HepG2 (cell line): Measurements from ENCODE around the gene MTHFD1. TPM values are rescaled to one million over a fixed set of nuclear protein-coding genes. Genes with fewer than 3 reads are reported as not detected.
A peak's percentile ranks its signal among the peaks of the same experiment; 100 is the strongest.

Experiments
- ARID3A ChIP-seq: IDR thresholded peaks from 2 replicates; pipeline ENCODE4 v1.6.1; 2012; ENCODE audit warnings: low read depth, low read length, improper control_type of control experiment
- ATRX ChIP-seq: sonication (generic); formaldehyde crosslinking; IDR thresholded peaks from 2 replicates; pipeline ENCODE4 v1.4.0; 2020; ENCODE audit warnings: missing genetic modification reagents, borderline replicate concordance
- HCFC1 ChIP-seq: fragments of 150-350 bp; IDR thresholded peaks from 2 replicates; pipeline ENCODE4 v1.6.1; 2014; ENCODE audit warnings: low read depth, low read length
- HDAC2 ChIP-seq: sonication (generic); formaldehyde crosslinking; IDR thresholded peaks from 2 replicates; pipeline ENCODE4 v1.4.0; 2020; ENCODE audit warnings: missing genetic modification reagents
- MAX ChIP-seq: IDR thresholded peaks from 2 replicates; pipeline ENCODE4 v1.6.1; 2012; ENCODE audit warnings: inconsistent platforms
- NFKB2 ChIP-seq: sonication (generic); formaldehyde crosslinking; IDR thresholded peaks from 2 replicates; pipeline ENCODE4 v1.4.0; 2020; ENCODE audit warnings: missing genetic modification reagents, borderline replicate concordance
- PBX3 ChIP-seq: sonication (generic); formaldehyde crosslinking; IDR thresholded peaks from 2 replicates; pipeline ENCODE4 v1.8.1; 2023; ENCODE audit warnings: missing genetic modification reagents, inconsistent platforms, borderline replicate concordance
- TCF12 ChIP-seq, 2 experiments: fragments of 450-650 bp in 1 of 2; sonication (generic) in 1 of 2; formaldehyde crosslinking in 1 of 2; IDR thresholded peaks; 2 replicates each; pipeline versions ENCODE4 v1.6.1 to v1.8.0; 2017 to 2022; ENCODE audit warnings: antibody characterized with exemption in 1 of 2, mild to moderate bottlenecking in 1 of 2, missing genetic modification reagents in 1 of 2, moderate library complexity in 1 of 2
- THAP11 ChIP-seq: IDR thresholded peaks from 2 replicates; pipeline ENCODE4 v1.6.1; 2016; ENCODE audit warnings: missing biosample characterization, missing genetic modification reagents
- ZBTB4 ChIP-seq: sonication (generic); formaldehyde crosslinking; IDR thresholded peaks from 2 replicates; pipeline ENCODE4 v1.4.0; 2020; ENCODE audit warnings: missing genetic modification reagents, mild to moderate bottlenecking, borderline replicate concordance
- ZBTB42 ChIP-seq: sonication (generic); formaldehyde crosslinking; IDR thresholded peaks from 2 replicates; pipeline ENCODE4 v1.5.0; 2020; ENCODE audit warnings: mild to moderate bottlenecking, missing genetic modification reagents
- ZFP82 ChIP-seq: sonication (generic); formaldehyde crosslinking; IDR thresholded peaks from 2 replicates; pipeline ENCODE4 v1.5.1; 2020; ENCODE audit warnings: mild to moderate bottlenecking, missing genetic modification reagents, borderline replicate concordance
- ZHX2 ChIP-seq, 2 experiments: sonication (generic) in 1 of 2; formaldehyde crosslinking in 1 of 2; IDR thresholded peaks; 2 replicates each; pipeline versions ENCODE4 v1.6.1 to v1.9.0; 2014 to 2022; ENCODE audit warnings: antibody characterized with exemption in 1 of 2, borderline replicate concordance in 1 of 2, inconsistent platforms in 1 of 2, low read depth in 1 of 2, missing genetic modification reagents in 1 of 2
- ZNF326 ChIP-seq: sonication (generic); formaldehyde crosslinking; IDR thresholded peaks from 2 replicates; pipeline ENCODE4 v1.4.0; 2020; ENCODE audit warnings: missing genetic modification reagents, borderline replicate concordance
- ZNF367 ChIP-seq: sonication (generic); formaldehyde crosslinking; IDR thresholded peaks from 2 replicates; pipeline ENCODE4 v1.4.0; 2020; ENCODE audit warnings: missing genetic modification reagents, borderline replicate concordance
- ZNF569 ChIP-seq: sonication (generic); formaldehyde crosslinking; IDR thresholded peaks from 2 replicates; pipeline ENCODE4 v1.5.0; 2020; ENCODE audit warnings: mild to moderate bottlenecking, missing genetic modification reagents, moderate library complexity, borderline replicate concordance
- polyA plus RNA-seq, 8 experiments: library from polyadenylated mRNA; depleted of rRNA in 3 of 8; stranded (reverse) in 7 of 8; unstranded in 1 of 8; fragments of >200 nt; fragmentation: Illumina TruSeq in 4 of 8; extraction: Trizol in 4 of 8; gene quantifications; 2 replicates each; pipeline versions ENCODE4 v1.2.1 to v1.2.3, GENCODE V29; 2011 to 2016; ENCODE audit warnings: low read depth in 4 of 8, missing spikeins in 1 of 8, mixed read lengths in 1 of 8; ENCODE audit not compliant: insufficient read depth in 1 of 8
- total RNA-seq, 5 experiments: library from RNA; depleted of rRNA; stranded (reverse); fragments of >200 nt; fragmentation: Illumina TruSeq; extraction: Trizol; gene quantifications; 2 replicates each; pipeline ENCODE4 v1.2.3, GENCODE V29; 2016; ENCODE audit warnings: low read depth in 1 of 5

The MTHFD1 gene
- total and polyA plus RNA-seq, 2 of the 13 experiments (the other 11 are each of a cell fraction or from before 2014, with no cell fraction given), result 31.0 to 106 TPM

GRCh38 chr14:64504310-64504896, 116.2 kb downstream of the MTHFD1 start, which contains the start of gene ZBTB1 (continued):
- no peak for TF ChIP-seq ZBTB4 (CRISPR knock-in tag)
- no peak for TF ChIP-seq TCF12 (IDR thresholded peaks at IDR 0.05)
- TF ChIP-seq TCF12 (CRISPR knock-in tag; IDR thresholded peaks at IDR 0.05), result no peak
- peak; percentile 9; the same call in 1 of the 2 replicates for TF ChIP-seq MAX
- no peak for TF ChIP-seq ZNF326
- no peak for TF ChIP-seq ARID3A
- no peak for TF ChIP-seq THAP11
- TF ChIP-seq NFKB2 (CRISPR knock-in tag), result peak; percentile 51; the same call in 1 of the 2 replicates
- 0 out of 2 replicates have a peak, but pooled peaks have one; percentile 7 for TF ChIP-seq ZHX2 (IDR thresholded peaks at IDR 0.05; ENCODE audit: low read depth)
- TF ChIP-seq ZHX2 (CRISPR knock-in tag; IDR thresholded peaks at IDR 0.05; ENCODE audit: borderline replicate concordance), result no peak
- TF ChIP-seq HDAC2, result no peak; the same call in 1 of the 2 replicates
- no peak for TF ChIP-seq HCFC1
- TF ChIP-seq ATRX (CRISPR knock-in tag), result no peak
- no peak for TF ChIP-seq ZFP82 (CRISPR knock-in tag)
- no peak for TF ChIP-seq ZBTB42 (CRISPR knock-in tag)
- no peak for TF ChIP-seq ZNF367
- no peak for TF ChIP-seq PBX3 (CRISPR knock-in tag)
- TF ChIP-seq ZNF569 (CRISPR knock-in tag), result no peak
